Activated CD4-positive, CD25-positive, alpha-beta regulatory T cell (primary cell): ENCODE data around the gene OR1J4.
"Not testable (repeated sequence)": the region's sequence is repeated elsewhere in the genome, so short reads cannot be mapped to it uniquely, and the experiment has no call there.

Experiments
- DNase-seq, 4 experiments: peaks; one replicate each; lab custom pipeline; 2025; lab: John Stamatoyannopoulos, UW

Gene OR1J4

GRCh38 chr9:122518841-122519240, at the start of gene OR1J4:
Gene OR1J4 (plus strand): TSS chr9:122519141. CDS start chr9:122519141, 0 bp downstream.
- DNase-seq: no peak

- DNase-seq: no peak
Measured at GRCh38 chr9:122474561-122474960, 44.4 kb upstream of the OR1J4 start.

- no peak for DNase-seq
Measured at GRCh38 chr9:122475717-122476116, 43.2 kb upstream of the OR1J4 start.

GRCh38 chr9:122477346-122477745, 41.6 kb upstream of the OR1J4 start:
- no peak for DNase-seq

- DNase-seq: no peak
Measured at GRCh38 chr9:122477826-122478225, 41.1 kb upstream of the OR1J4 start, which contains the start of gene OR1J1. Gene OR1J1 (minus strand): TSS chr9:122477926. CDS start chr9:122477926, 0 bp downstream.

- DNase-seq: no peak
Measured at GRCh38 chr9:122479062-122479461, 39.9 kb upstream of the OR1J4 start.

- no peak for DNase-seq
Measured at GRCh38 chr9:122498883-122499288, 20.1 kb upstream of the OR1J4 start.

- no peak for DNase-seq
Measured at GRCh38 chr9:122506964-122507363, 12.0 kb upstream of the OR1J4 start.

GRCh38 chr9:122510502-122510901, 8.4 kb upstream of the OR1J4 start, which contains the start of gene OR1J2:
Gene OR1J2 (plus strand): TSS chr9:122510802. CDS start chr9:122510802, 0 bp downstream.
- no peak for DNase-seq

GRCh38 chr9:122518226-122518625, 715 bp upstream of the OR1J4 start:
- DNase-seq: no peak

- DNase-seq: no peak
Measured at GRCh38 chr9:122519376-122519775, 435 bp downstream of the OR1J4 start.

- no peak for DNase-seq
Measured at GRCh38 chr9:122526602-122527001, 7.7 kb downstream of the OR1J4 start.

GRCh38 chr9:122527193-122527592, 8.3 kb downstream of the OR1J4 start, which contains the start of gene OR1N1:
Gene OR1N1 (minus strand): TSS chr9:122527293. CDS start chr9:122527293, 0 bp downstream.
- no peak for DNase-seq

GRCh38 chr9:122531157-122531556, 12.2 kb downstream of the OR1J4 start:
- DNase-seq: not testable (repeated sequence)

GRCh38 chr9:122536134-122536533, 17.2 kb downstream of the OR1J4 start:
- DNase-seq: no peak

GRCh38 chr9:122537066-122537465, 18.1 kb downstream of the OR1J4 start:
- not testable (repeated sequence) for DNase-seq

- no peak for DNase-seq
Measured at GRCh38 chr9:122538757-122539156, 19.8 kb downstream of the OR1J4 start.

- DNase-seq: no peak
Measured at GRCh38 chr9:122546196-122546595, 27.3 kb downstream of the OR1J4 start.

GRCh38 chr9:122551371-122551770, 32.4 kb downstream of the OR1J4 start:
- no peak for DNase-seq

GRCh38 chr9:122552812-122553211, 33.9 kb downstream of the OR1J4 start, which contains the start of gene OR1N2:
Gene OR1N2 (plus strand): TSS chr9:122553112. CDS start chr9:122553212, 100 bp downstream.
- no peak for DNase-seq

GRCh38 chr9:122561446-122561845, 42.5 kb downstream of the OR1J4 start:
- DNase-seq: no peak

GRCh38 chr9:122562134-122562760, 43.3 kb downstream of the OR1J4 start:
- no peak for DNase-seq

- no peak for DNase-seq
Measured at GRCh38 chr9:122567901-122568300, 49.0 kb downstream of the OR1J4 start.
